HG02884 (cell line): ENCODE results near the gene ZNF727.
"Not testable (repeated sequence)": the region's sequence is repeated elsewhere in the genome, so short reads cannot be mapped to it uniquely, and the experiment has no call there.

Experiments used
- ATAC-seq: cut with Tn5 transposase; IDR thresholded peaks from one replicate; pipeline ENCODE4 v1.9.1; 2021; ENCODE audit warnings: mild to moderate bottlenecking, moderate library complexity; ENCODE audit not compliant: unreplicated experiment

The ZNF727 gene

DNA sequence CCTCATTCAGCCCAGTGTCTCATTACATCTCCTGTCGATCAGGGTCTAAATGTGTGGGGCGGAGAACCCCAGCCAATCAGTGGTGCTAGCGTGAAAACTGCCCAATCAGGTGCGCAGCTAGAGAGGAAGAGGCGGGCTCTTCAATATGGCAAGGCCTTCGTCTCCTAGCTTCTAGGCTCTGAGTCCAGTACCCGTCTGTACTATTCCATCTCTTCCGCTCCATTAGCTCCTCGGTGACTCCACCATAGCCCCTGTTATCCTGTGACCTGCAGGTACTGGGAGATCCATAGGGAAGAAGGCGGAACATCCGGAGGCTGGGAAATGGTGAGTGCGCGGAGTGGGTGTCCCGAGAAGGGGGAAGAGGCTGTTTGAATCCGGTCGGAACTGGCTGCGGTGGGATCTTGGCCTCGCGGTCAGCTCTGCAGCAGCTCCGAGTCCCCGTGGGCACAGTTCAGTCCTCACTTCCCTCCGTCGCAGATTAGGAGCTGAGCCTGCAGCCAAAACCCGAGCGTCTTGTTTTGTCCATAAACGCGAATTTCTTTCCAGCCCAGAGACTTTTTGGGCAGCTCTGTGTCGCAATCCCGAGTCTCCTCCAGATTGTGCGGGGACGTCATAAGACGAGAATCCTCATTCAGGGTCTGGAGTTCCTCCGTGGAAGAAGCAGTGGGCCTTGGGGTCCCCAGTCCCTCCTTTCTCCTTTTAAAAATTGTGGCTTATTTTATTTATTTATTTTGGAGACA lies at the start of gene ZNF727:
Gene ZNF727, plus strand, starts transcription at position 134 of the 740 bp plus-strand sequence. Its CDS starts 188 bp downstream, at position 322.
- no peak for ATAC-seq

DNA sequence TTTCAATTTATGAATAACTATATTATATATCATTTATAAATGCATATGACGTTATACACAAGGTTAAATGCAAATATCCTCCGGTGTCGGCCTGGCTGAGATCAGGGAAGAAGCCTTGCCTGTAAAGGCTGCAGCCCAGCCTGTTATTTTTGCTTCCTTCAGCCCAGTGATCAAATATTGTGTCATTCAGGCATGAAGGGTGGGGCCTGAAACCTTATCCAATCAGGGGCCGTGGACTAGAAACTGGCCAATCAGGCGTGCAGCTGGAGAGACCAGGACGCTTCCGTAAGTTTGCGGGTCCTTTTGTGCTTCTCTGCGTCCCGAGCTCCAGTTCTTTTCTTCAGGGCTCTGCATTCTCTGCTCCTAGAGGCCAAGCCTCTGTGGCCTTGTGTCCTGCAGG lies 46.7 kb upstream of the ZNF727 start, which contains the start of gene ZNF722:
Gene ZNF722, plus strand, starts transcription at position 301 of the 400 bp plus-strand sequence. CDS start 113 bp downstream, outside the sequence.
- ATAC-seq: no peak

DNA sequence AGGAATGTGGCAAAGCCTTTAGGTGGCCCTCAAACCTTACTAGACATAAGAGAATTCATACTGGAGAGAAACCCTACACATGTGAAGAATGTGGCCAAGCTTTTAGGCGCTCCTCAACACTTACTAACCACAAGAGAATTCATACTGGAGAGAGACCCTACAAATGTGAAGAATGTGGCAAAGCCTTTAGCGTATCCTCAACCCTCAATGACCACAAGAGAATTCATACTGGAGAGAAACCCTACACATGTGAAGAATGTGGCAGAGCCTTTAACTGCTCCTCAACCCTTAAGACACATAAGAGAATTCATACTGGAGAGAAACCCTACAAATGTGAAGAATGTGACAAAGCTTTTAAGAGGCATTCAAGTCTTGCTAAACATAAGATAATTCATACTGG lies 29.7 kb upstream of the ZNF727 start:
- not testable (repeated sequence) for ATAC-seq

DNA sequence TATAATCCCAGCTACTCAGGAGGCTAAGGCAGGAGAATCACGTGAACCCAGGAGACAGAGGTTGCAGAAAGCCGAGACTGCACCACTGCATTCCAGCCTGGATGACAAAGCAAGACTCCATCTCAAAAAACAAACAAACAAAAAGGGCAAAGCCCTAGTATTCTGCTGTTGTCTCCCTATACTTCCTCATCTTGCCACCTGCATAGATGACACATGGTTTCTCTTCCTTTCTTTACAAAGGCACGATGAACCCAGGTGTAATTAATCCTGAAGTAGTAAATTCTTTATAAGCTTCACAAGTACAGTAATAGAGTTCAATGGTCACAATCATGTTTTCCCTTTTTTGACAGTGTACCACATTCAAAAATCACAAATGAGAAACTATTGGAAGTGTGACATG lies 9.8 kb upstream of the ZNF727 start:
- no peak for ATAC-seq

DNA sequence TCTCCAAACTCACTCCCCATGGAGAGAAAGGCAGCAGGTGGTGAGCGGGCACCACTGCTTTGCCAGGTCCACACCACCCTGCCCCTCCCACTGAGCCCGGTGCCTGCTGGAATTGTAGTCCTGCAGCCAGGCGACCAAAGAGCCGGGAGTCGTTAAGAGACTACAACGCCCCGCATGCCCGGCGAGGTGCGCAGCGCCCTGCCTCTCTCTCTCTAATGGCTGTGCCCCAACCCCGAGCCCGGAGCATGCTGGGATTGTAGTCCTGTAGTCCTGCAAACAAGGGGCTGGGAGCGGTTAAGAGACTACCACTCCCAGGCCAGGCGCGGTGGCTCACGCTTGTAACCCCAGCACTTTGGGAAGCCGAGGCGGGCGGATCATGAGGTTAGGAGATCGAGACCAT lies 8.1 kb upstream of the ZNF727 start:
- no peak for ATAC-seq

DNA sequence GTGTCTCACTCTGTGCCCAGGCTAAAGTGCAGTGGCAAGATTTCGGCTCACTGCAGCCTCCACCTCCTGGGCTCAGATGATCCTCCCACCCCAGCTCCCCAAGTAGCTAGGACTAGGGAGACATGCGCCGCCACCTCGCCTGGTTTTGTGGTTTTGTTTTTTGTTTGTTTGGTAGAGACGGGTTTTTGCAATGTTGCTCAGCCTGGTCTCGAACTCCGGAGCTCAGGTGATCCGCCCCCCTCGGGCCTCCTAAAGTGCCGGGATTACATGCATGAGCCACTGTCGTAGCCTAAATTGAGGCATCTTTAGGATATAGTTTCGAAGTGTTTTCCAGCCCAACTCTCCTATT lies 781 bp downstream of the ZNF727 start:
- ATAC-seq: no peak

DNA sequence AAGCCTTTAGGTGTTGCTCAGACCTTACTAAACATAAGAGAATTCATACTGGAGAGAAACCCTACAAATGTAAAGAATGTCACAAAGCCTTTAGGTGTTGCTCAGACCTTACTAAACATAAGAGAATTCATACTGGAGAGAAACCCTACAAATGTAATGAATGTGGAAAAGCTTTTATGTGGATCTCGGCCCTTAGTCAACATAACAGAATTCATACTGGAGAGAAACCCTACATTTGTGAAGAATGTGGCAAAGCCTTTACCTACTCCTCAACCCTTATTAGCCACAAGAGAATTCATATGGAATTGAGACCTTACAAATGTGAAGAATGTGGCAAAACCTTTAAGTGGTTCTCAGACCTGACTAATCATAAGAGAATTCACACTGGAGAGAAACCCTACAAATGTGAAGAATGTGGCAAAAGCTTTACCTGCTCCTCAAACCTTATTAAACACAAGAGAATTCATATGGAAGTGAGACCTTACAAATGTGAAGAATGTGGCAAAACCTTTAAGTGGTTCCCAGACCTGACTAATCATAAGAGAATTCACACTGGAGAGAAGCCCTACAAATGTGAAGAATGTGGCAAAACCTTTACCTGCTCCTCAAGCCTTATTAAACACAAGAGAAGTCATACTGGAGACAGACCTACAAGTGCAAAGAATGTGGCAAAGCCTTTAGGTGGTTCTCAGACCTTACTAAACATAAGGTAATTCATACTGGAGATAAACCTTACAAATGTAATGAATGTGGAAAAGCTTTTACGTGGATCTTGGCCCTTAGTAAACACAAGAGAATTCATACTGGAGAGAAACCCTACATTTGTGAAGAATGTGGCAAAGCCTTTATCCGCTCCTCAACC lies 32.8 kb downstream of the ZNF727 start:
- ATAC-seq: not testable (repeated sequence)

DNA sequence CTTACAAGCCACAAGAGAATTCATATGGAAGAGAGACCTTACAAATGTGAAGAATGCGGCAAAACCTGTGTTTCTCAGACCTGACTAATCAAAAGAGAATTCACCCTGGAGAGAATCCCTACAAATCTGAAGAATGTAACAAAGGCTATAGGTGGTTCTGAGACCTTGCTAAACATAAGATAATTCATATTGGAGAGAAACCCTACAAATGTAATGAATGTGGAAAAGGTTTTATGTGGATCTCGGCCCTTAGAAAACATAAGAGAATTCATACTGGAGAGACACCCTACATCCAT lies 33.4 kb downstream of the ZNF727 start:
- no peak for ATAC-seq

DNA sequence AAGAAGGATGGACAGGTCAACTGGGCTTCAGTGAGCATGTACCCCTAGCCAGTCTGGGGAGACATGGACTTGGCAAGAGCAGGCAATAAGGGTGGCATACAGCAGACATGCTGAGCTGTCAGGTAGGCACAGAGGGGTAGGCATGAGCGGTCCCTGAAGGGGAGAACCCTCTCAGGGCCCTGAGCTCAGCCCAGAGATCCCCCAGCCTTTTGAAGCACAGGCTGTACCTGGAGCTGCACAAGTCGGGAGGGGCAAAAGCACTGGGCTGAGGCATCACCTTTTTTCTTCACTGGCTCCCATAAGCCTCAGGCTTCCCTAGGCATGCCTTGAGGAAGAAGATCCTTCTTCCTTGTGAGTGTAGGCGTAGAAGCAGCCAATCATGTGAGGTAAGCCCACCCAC lies 42.3 kb downstream of the ZNF727 start:
- ATAC-seq: no peak

DNA sequence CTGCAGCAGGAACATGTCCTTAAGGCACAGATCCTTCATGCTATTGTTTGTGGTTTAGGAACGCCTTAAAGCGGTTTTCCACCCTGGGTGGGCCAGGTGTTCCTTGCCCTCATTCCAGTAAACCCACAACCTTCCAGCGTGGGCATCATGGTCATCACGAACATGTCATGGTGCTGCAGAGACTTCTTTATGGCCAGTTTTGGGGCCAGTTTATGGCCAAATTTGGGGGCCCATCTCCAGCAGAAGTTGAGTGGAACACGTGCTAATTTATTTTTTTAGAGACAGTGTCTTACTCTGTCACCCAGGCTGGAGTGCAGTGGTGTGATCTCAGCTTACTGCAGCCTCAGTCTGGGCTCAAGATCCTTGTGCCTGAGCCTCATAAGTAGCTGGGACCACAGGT lies 43.6 kb downstream of the ZNF727 start:
- not testable (repeated sequence) for ATAC-seq
